ENCODE data around the gene PTBP2.

Gene PTBP2

GRCh38 chr1:96747565-96747964 is 26.0 kb downstream of the PTBP2 start:
- Histone ChIP-seq H2BK12ac (ENCODE audit: low read length) (no peak overlapping the region), H3K9me3 (replicated peaks in 1 of 2; ENCODE audit: control insufficient read depth in 2 of 2, insufficient read depth in 1 of 2, low read depth in 1 of 2, low read length in 2 of 2) (peaks cover 0 to 63% of the 10 kb centered on the region in 2 donors), H2AK5ac (ENCODE audit: low read depth, low read length) (no peak overlapping the region), H4K91ac (ENCODE audit: low read depth, low read length, poor library complexity) (no peak overlapping the region), H2AFZ (ENCODE audit: low read length) (no peak overlapping the region), H3K36me3 (replicated peaks in 1 of 2; ENCODE audit: control insufficient read depth in 2 of 2, insufficient read depth in 2 of 2, low read length in 2 of 2) (peaks cover 4 to 90% of the 10 kb centered on the region in 2 donors), H3K27ac (replicated peaks; ENCODE audit: low read length) (no peak overlapping the region), H3K27me3 (ENCODE audit: control insufficient read depth in 3 of 3, insufficient read depth in 3 of 3, low read depth in 1 of 3, low read length in 3 of 3) (no peaks in the 10 kb centered on the region), H2BK5ac (ENCODE audit: low read length) (no peak overlapping the region), H3K4me2 (ENCODE audit: insufficient read depth, low read length, poor library complexity, severe bottlenecking) (no peak overlapping the region), H3K23ac (ENCODE audit: low read depth, low read length, poor library complexity) (no peak overlapping the region), H3K9ac (ENCODE audit: low read depth, low read length, poor library complexity) (no peak overlapping the region), H3K14ac (ENCODE audit: low read length) (no peak overlapping the region), H3K4me1 (ENCODE audit: control insufficient read depth in 2 of 2, insufficient read depth in 1 of 2, low read depth in 1 of 2, low read length in 2 of 2) (peaks cover 0 to 3% of the 10 kb centered on the region in 2 donors), H4K8ac (ENCODE audit: low read depth, low read length) (no peak overlapping the region), H3K4ac (ENCODE audit: low read length) (no peak overlapping the region), H2BK120ac (ENCODE audit: low read depth, low read length) (no peak overlapping the region), H2BK15ac (ENCODE audit: low read length) (no peak overlapping the region), H3K18ac (ENCODE audit: low read length) (no peak overlapping the region), H3K79me1 (ENCODE audit: low read depth, low read length) (no peaks in the 10 kb centered on the region), H3K4me3 (ENCODE audit: low read length in 2 of 2) (no peak overlapping the region)
- DNase-seq (ENCODE audit: low spot score): no peak
- WGBS, 2 donors (ENCODE audit: extremely low coverage in 2 of 2, insufficient read length in 2 of 2, insufficient replicate concordance in 1 of 2): no CpG with 5 or more reads among the region's 1 CpG

GRCh38 chr1:96748078-96748477 is 26.5 kb downstream of the PTBP2 start:
- H2AFZ ChIP-seq (ENCODE audit: low read length): no peak overlapping the region
- H3K18ac ChIP-seq (ENCODE audit: low read length): no peak overlapping the region
- WGBS, 2 donors (ENCODE audit: extremely low coverage in 2 of 2, insufficient read length in 2 of 2, insufficient replicate concordance in 1 of 2): no CpG with 5 or more reads among the region's 3 CpGs
- no peak overlapping the region for H3K4me2 ChIP-seq (ENCODE audit: insufficient read depth, low read length, poor library complexity, severe bottlenecking)
- no peak overlapping the region for H2BK5ac ChIP-seq (ENCODE audit: low read length)
- H3K9ac ChIP-seq (ENCODE audit: low read depth, low read length, poor library complexity): no peak overlapping the region
- H3K36me3 ChIP-seq (replicated peaks in 1 of 2; ENCODE audit: control insufficient read depth in 2 of 2, insufficient read depth in 2 of 2, low read length in 2 of 2): peaks cover 9 to 90% of the 10 kb centered on the region in 2 donors
- no peak overlapping the region for H4K8ac ChIP-seq (ENCODE audit: low read depth, low read length)
- peaks cover 0 to 3% of the 10 kb centered on the region in 2 donors for H3K4me1 ChIP-seq (ENCODE audit: control insufficient read depth in 2 of 2, insufficient read depth in 1 of 2, low read depth in 1 of 2, low read length in 2 of 2)
- H3K14ac ChIP-seq (ENCODE audit: low read length): no peak overlapping the region
- peaks cover 4% of the 10 kb centered on the region for H3K79me1 ChIP-seq (ENCODE audit: low read depth, low read length)
- H3K4ac ChIP-seq (ENCODE audit: low read length): no peak overlapping the region
- H2BK15ac ChIP-seq (ENCODE audit: low read length): no peak overlapping the region
- no peak overlapping the region for H3K27ac ChIP-seq (replicated peaks; ENCODE audit: low read length)
- no peak overlapping the region for H2AK5ac ChIP-seq (ENCODE audit: low read depth, low read length)
- no peak overlapping the region for H3K23ac ChIP-seq (ENCODE audit: low read depth, low read length, poor library complexity)
- H3K9me3 ChIP-seq (replicated peaks in 1 of 2; ENCODE audit: control insufficient read depth in 2 of 2, insufficient read depth in 1 of 2, low read depth in 1 of 2, low read length in 2 of 2): peaks cover 5 to 63% of the 10 kb centered on the region in 2 donors
- no peak overlapping the region for H4K91ac ChIP-seq (ENCODE audit: low read depth, low read length, poor library complexity)
- no peaks in the 10 kb centered on the region for H3K27me3 ChIP-seq (ENCODE audit: control insufficient read depth in 3 of 3, insufficient read depth in 3 of 3, low read depth in 1 of 3, low read length in 3 of 3)
- H2BK120ac ChIP-seq (ENCODE audit: low read depth, low read length): no peak overlapping the region
- no peak for DNase-seq (ENCODE audit: low spot score)
- no peak overlapping the region for H2BK12ac ChIP-seq (ENCODE audit: low read length)
- no peak overlapping the region for H3K4me3 ChIP-seq (ENCODE audit: low read length in 2 of 2)

- Histone ChIP-seq H2AFZ (ENCODE audit: low read length) (no peak overlapping the region), H3K4me3 (ENCODE audit: low read length in 2 of 2) (no peak overlapping the region), H2AK5ac (ENCODE audit: low read depth, low read length) (no peak overlapping the region), H4K8ac (ENCODE audit: low read depth, low read length) (no peak overlapping the region), H3K9me3 (replicated peaks in 1 of 2; ENCODE audit: control insufficient read depth in 2 of 2, insufficient read depth in 1 of 2, low read depth in 1 of 2, low read length in 2 of 2) (peaks cover 7 to 65% of the 10 kb centered on the region in 2 donors), H3K4ac (ENCODE audit: low read length) (no peak overlapping the region), H2BK15ac (ENCODE audit: low read length) (no peak overlapping the region), H3K4me1 (ENCODE audit: control insufficient read depth in 2 of 2, insufficient read depth in 1 of 2, low read depth in 1 of 2, low read length in 2 of 2) (peaks cover 0 to 3% of the 10 kb centered on the region in 2 donors), H2BK120ac (ENCODE audit: low read depth, low read length) (no peak overlapping the region), H3K14ac (ENCODE audit: low read length) (no peak overlapping the region), H3K36me3 (replicated peaks in 1 of 2; ENCODE audit: control insufficient read depth in 2 of 2, insufficient read depth in 2 of 2, low read length in 2 of 2) (peaks cover 10 to 90% of the 10 kb centered on the region in 2 donors), H4K91ac (ENCODE audit: low read depth, low read length, poor library complexity) (no peak overlapping the region), H3K23ac (ENCODE audit: low read depth, low read length, poor library complexity) (no peak overlapping the region), H3K27me3 (ENCODE audit: control insufficient read depth in 3 of 3, insufficient read depth in 3 of 3, low read depth in 1 of 3, low read length in 3 of 3) (no peaks in the 10 kb centered on the region), H3K79me1 (ENCODE audit: low read depth, low read length) (peaks cover 5% of the 10 kb centered on the region), H3K27ac (replicated peaks; ENCODE audit: low read length) (no peak overlapping the region), H2BK12ac (ENCODE audit: low read length) (no peak overlapping the region), H3K9ac (ENCODE audit: low read depth, low read length, poor library complexity) (no peak overlapping the region), H3K4me2 (ENCODE audit: insufficient read depth, low read length, poor library complexity, severe bottlenecking) (no peak overlapping the region), H2BK5ac (ENCODE audit: low read length) (no peak overlapping the region), H3K18ac (ENCODE audit: low read length) (no peak overlapping the region)
- no peak for DNase-seq (ENCODE audit: low spot score)
- no CpG with 5 or more reads among the region's 2 CpGs for WGBS, 2 donors (ENCODE audit: extremely low coverage in 2 of 2, insufficient read length in 2 of 2, insufficient replicate concordance in 1 of 2)
Measured at GRCh38 chr1:96749618-96750017, 28.0 kb downstream of the PTBP2 start.

GRCh38 chr1:96752394-96752793 is 30.8 kb downstream of the PTBP2 start:
- peaks cover 0 to 3% of the 10 kb centered on the region in 2 donors for H3K4me1 ChIP-seq (ENCODE audit: control insufficient read depth in 2 of 2, insufficient read depth in 1 of 2, low read depth in 1 of 2, low read length in 2 of 2)
- no peak overlapping the region for H2BK120ac ChIP-seq (ENCODE audit: low read depth, low read length)
- H3K9me3 ChIP-seq (replicated peaks in 1 of 2; ENCODE audit: control insufficient read depth in 2 of 2, insufficient read depth in 1 of 2, low read depth in 1 of 2, low read length in 2 of 2): peaks cover 12 to 76% of the 10 kb centered on the region in 2 donors
- no peaks in the 10 kb centered on the region for H3K27me3 ChIP-seq (ENCODE audit: control insufficient read depth in 3 of 3, insufficient read depth in 3 of 3, low read depth in 1 of 3, low read length in 3 of 3)
- DNase-seq (ENCODE audit: low spot score): no peak
- H3K4ac ChIP-seq (ENCODE audit: low read length): no peak overlapping the region
- H2BK15ac ChIP-seq (ENCODE audit: low read length): no peak overlapping the region
- peaks cover 23 to 99% of the 10 kb centered on the region in 2 donors for H3K36me3 ChIP-seq (replicated peaks in 1 of 2; ENCODE audit: control insufficient read depth in 2 of 2, insufficient read depth in 2 of 2, low read length in 2 of 2)
- no peak overlapping the region for H2BK5ac ChIP-seq (ENCODE audit: low read length)
- no peak overlapping the region for H3K9ac ChIP-seq (ENCODE audit: low read depth, low read length, poor library complexity)
- WGBS, 2 donors (ENCODE audit: extremely low coverage in 2 of 2, insufficient read length in 2 of 2, insufficient replicate concordance in 1 of 2): no CpG with 5 or more reads among the region's 2 CpGs
- no peak overlapping the region for H3K27ac ChIP-seq (replicated peaks; ENCODE audit: low read length)
- no peak overlapping the region for H3K18ac ChIP-seq (ENCODE audit: low read length)
- H3K4me2 ChIP-seq (ENCODE audit: insufficient read depth, low read length, poor library complexity, severe bottlenecking): no peak overlapping the region
- no peak overlapping the region for H2BK12ac ChIP-seq (ENCODE audit: low read length)
- H3K14ac ChIP-seq (ENCODE audit: low read length): no peak overlapping the region
- H2AK5ac ChIP-seq (ENCODE audit: low read depth, low read length): no peak overlapping the region
- no peak overlapping the region for H4K8ac ChIP-seq (ENCODE audit: low read depth, low read length)
- H3K4me3 ChIP-seq (ENCODE audit: low read length in 2 of 2): no peak overlapping the region
- peaks cover 5% of the 10 kb centered on the region for H3K79me1 ChIP-seq (ENCODE audit: low read depth, low read length)
- H3K23ac ChIP-seq (ENCODE audit: low read depth, low read length, poor library complexity): no peak overlapping the region
- H2AFZ ChIP-seq (ENCODE audit: low read length): no peak overlapping the region
- H4K91ac ChIP-seq (ENCODE audit: low read depth, low read length, poor library complexity): no peak overlapping the region

Data from neuronal stem cell (in vitro differentiated cells).